Measurements from ENCODE around the gene FAU. TPM values are rescaled to one million over a fixed set of nuclear protein-coding genes. Genes with fewer than 3 reads are reported as not detected.

Gene FAU
- total and polyA plus RNA-seq, 2 of the 13 experiments (the other 11 are each of a cell fraction or from before 2014, with no cell fraction given): 374 to 869 TPM

- TF ChIP-seq ZNF407 (CRISPR knock-in tag; IDR thresholded peaks at IDR 0.05; ENCODE audit: not compliant biosample characterization): no peak
- TF ChIP-seq ESRRA (CRISPR knock-in tag; IDR thresholded peaks at IDR 0.05; ENCODE audit: low read depth): peak; percentile 81
- peak in 1 of 2 experiments; percentile 93; a peak in 2 of 4 replicates for TF ChIP-seq KLF16 (CRISPR knock-in tag; IDR thresholded peaks at IDR 0.05)
- TF ChIP-seq BRF2 (CRISPR knock-in tag; IDR thresholded peaks at IDR 0.05): no peak
- no peak for TF ChIP-seq ZNF354B (CRISPR knock-in tag; IDR thresholded peaks at IDR 0.05)
- peak; percentile 53; the same call in 1 of the 2 replicates for TF ChIP-seq MIXL1 (CRISPR knock-in tag; IDR thresholded peaks at IDR 0.05)
- no peak for TF ChIP-seq NCOA1 (CRISPR knock-in tag; IDR thresholded peaks at IDR 0.05)
- no peak for TF ChIP-seq ZNF260 (CRISPR knock-in tag; IDR thresholded peaks at IDR 0.05; ENCODE audit: borderline replicate concordance, low read depth)
- no peak for TF ChIP-seq CHCHD3 (CRISPR knock-in tag; IDR thresholded peaks at IDR 0.05)
- peak; percentile 97 for TF ChIP-seq MAZ (IDR thresholded peaks at IDR 0.05; ENCODE audit: borderline replicate concordance, low read depth, low read length)
- TF ChIP-seq MAZ (CRISPR knock-in tag; IDR thresholded peaks at IDR 0.05; ENCODE audit: low read depth): peak; percentile 92
- TF ChIP-seq PATZ1 (CRISPR knock-in tag; IDR thresholded peaks at IDR 0.05): peak; percentile 69
- no peak for TF ChIP-seq MBD4 (IDR thresholded peaks at IDR 0.05; ENCODE audit: borderline replicate concordance, low read length)
- peak; percentile 76 for TF ChIP-seq ATF2 (CRISPR knock-in tag; IDR thresholded peaks at IDR 0.05)
- TF ChIP-seq XBP1 (CRISPR knock-in tag; IDR thresholded peaks at IDR 0.05): no peak; the same call in 1 of the 2 replicates
Observed at GRCh38 chr11:65095974-65096806, 25.7 kb downstream of the FAU start, which contains the start of gene VPS51 (continued).

Data from HepG2 (cell line).